Colon (tissue), 2 donors: ENCODE data around the gene SPATA17.
"Not testable (repeated sequence)": the region's sequence is repeated elsewhere in the genome, so short reads cannot be mapped to it uniquely, and the experiment has no call there.

Experiments used
- FAIRE-seq: peaks from 2 replicates; lab custom pipeline; 2012; peaks lifted over from hg19 to GRCh38; lab: Jason Lieb, UNC
- donor health status: control.
- donor health status: control.

SPATA17 gene

DNA sequence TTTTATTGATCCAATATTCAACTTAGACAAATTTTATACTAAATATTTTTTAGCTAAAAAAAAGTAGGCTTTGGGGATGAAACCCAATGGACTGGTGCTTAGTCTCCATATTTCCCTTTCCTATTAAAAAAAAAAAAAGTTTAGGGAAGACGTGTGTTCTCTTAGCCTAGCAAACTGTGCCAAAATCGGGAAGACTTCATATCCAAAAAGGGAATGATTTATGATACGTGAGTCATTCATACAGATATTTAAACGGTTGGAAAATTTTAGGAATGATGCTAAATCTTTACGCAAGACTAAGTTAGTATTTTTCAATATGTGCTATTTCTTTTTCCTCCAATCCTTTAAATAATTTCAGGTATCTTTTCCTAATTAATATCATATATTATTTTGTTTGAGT is 50.7 kb downstream of the SPATA17 start:
- no peak for FAIRE-seq

DNA sequence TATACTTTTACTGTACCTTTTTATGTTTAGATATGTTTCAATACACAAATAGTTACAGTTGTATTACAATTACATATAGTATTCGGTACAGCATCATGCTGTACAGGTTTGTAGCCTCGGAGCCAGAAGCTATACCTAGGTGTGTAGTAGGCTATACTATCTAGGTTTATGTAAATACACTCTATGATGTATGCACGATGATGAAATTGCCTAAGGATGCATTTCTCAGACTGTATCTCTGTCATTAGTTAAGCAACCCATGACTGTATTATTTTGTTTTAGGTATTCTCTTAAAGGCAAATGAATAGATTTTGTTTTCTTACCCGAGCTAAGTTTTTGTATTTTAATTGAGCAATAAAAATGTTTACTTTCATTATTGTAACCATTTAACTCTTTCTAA is 56.4 kb downstream of the SPATA17 start:
- FAIRE-seq: no peak

DNA sequence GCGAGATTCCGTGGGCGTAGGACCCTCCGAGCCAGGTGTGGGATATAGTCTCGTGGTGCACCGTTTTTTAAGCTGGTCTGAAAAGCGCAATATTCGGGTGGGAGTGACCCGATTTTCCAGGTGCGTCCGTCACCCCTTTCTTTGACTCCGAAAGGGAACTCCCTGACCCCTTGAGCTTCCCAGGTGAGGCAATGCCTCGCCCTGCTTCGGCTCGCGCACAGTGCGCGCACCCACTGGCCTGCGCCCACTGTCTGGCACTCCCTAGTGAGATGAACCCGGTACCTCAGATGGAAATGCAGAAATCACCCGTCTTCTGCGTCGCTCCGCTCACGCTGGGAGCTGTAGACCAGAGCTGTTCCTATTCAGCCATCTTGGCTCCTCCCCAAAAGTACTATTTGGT is 65.0 kb downstream of the SPATA17 start:
- FAIRE-seq: not testable (repeated sequence)

DNA sequence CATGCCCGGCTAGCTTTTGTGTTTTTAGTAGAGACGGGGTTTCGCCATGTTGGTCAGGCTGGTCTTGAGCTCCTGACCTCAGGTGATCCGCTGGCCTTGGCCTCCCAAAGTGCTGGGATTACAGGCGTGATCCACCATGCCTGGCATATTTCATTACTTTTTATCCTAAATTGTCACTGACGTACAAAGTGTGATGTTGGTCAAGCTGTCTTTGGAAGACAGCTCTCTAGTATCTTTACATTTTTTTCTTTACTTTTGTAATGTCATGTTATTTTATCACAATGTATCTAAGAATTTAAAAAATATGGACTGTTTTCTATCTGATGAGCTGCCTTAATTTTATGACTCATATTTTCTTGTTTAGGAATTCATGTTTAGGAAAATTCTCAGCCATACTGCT is 72.2 kb downstream of the SPATA17 start:
- no peak for FAIRE-seq

DNA sequence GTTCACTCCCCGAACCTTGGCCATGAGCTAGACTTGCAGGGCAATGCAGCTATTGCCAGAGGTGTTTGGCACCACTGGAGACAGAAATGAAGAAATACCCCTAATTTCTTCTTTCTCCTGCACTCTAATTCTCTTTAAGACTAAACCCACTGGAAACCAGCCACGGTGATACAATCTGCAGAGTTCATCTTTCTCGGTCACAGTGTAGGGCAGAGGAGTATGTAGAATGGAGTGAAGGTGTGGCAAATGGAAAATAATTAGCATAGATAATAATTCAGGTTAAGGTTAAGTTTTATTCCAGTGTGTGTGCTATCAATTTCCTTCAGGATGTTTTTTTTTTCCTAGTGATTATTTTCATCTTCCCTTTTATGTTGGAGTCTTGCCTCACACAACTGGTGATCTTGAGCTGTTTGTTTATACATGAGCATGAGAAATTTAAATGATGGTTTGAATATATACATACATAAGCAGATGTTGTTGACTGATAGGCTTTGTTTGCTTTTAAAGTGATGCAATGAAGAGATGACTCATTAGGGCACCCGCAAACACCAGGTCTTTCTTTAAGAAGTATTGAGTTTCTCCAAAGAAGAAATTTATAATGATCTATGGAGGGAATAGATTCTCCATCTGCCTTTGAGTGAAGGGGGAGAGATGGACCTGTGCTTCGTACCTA is 81.9 kb downstream of the SPATA17 start:
- no peak for FAIRE-seq

DNA sequence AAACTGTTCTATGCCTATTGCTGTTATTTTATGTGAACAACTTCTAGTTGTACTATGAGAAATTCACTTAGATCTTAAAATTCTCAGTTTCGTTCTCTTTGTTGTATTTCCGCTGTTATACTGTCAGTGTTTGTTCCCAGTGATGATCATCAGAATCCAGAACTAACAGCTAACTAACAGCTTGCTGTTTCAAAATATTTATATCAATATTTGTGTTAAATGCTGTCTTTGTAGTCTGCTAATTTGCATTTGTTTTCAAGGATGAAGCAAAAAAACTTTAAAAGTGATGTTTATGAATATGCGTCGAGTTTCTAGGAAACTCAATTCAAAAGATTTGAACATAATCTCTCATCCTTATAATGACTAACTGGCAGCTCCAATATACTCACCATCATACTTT is 84.5 kb downstream of the SPATA17 start:
- FAIRE-seq: no peak

DNA sequence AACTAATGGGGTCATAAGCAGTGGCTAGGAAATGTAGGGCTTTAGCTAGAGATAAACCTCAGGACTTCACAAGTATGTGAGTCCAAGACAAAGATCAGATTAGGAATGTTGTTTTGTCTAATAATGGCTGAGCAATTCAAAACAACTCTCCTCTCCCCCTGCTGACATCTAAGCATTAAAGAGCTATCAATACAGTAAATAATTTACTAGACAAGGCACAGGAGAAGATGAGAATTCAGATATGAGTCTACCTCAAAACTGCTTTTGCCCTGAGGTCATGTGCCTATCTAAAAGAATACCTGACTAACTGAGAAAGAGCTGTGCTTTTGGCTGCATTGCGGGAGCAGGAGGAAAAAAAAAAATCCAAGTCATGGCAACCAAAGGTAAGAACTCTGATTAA is 86.8 kb downstream of the SPATA17 start:
- no peak for FAIRE-seq

DNA sequence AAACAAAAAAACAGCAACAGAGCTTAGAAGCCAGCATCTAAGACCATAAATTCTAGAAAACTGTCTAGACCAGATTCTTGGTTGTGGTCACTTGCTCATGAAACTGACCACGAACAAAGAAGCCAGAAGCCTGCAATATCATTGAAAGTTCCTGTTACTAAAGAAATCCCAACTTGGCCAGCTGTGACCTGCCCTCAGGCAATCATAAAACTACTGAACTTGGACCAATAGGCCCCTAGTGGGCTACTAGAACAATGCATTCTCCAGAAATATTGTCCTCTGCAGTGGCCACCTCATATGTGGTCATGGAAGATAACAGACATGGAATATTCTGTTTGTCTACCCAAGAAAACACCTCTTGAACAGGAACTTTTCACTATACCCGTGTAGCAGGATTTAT is 87.7 kb downstream of the SPATA17 start:
- no peak for FAIRE-seq

DNA sequence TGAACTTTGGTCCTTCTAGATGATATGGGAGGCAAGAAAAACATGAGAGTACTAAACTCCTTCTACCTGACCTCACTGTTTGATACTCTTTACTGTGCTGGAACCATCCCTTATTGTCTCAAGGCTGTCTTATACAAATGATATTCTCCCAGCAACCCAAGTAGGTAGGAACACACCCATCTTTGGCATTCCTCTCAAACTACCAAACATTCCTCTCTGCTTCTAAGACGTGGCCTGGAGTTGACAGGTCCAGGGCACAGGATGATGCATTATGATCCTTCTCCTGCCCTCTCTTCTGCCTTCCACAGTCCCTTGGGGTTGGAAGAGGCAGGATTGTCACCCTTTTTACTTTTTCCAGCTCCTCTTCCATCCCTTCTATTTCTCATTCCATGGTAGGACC is 90.5 kb downstream of the SPATA17 start:
- FAIRE-seq: no peak

DNA sequence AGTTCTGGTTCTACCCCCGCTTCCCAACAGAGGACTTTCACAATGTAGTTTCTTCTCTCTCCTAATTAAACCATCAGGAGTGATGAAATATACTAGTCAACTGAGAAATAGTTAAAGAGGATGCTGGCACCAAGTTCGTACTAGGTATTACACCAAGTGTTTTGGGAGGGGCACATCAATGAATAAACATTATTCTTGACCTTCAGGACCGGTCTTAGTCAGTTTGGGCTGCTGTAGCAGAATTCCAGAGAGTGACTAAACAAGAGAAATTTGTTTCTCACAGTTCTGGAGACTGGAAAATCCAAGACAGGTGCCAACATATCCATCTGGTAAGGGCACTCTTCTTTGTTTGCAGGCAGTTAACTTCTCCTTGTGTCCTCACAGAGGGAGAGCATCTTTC is 103.8 kb downstream of the SPATA17 start:
- no peak for FAIRE-seq

DNA sequence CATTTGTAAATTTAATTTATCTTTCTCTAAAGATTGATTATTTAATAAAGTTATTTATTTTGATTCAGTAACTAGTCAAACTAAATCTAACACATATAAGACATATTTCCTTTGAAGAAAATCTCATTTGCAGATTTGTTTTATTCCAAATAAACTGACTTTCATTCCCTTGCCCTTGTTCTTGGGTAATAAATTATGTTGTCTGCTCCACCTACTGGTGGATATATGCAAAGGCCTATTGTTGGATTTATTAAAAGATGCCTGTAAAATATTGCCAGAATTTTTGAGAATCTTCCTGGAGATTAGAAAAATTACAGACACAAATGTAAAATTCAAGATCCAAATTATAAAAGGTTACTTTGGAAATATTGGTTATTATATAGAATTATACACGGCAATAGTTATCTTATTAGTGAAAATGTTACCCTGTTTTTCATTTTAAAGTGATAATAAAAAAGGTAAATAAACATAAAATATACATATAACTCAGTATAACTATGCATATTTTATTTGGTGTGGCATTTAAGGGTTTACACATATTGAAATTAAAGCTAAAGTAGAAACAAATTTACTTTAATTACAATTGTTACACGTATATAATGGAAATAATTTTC is 116.1 kb downstream of the SPATA17 start:
- FAIRE-seq: peak; percentile 21

DNA sequence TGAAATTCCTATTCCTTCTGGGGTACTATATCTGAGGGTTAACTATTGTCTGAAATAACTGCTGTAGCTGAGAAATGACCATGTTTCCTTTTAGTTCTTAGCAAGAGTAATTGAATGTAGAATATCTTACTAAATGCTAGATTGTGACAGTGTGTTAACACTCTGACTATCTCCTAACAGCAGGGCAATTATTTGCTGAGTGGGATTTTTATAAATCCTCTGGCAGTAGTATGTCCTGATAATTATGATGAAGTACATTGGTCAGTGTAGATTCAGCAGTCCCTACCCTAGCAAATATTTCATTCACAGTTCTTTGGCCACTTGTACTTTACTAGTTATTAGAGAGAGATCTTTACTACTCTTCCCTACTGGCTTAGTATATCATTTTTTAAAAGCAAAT is 138.6 kb downstream of the SPATA17 start:
- no peak for FAIRE-seq

DNA sequence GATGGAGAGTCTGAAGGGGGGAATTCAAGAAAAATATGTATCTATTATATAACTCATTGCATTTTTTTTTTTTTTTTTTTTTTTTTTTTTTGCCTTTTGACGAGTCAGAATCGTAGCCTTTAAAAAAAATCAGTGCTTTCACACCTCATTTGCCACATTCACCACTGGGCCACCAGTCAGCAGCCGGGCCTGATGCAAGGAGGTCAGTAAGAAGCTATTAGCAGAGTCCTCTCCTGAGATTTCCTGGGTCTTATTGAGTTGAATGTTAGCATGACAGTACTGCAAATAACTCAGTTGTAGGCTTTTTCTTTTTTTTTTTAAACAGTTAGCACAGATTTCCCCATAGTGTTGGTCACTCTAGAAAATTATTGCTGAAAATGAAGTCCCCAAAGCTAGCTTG is 139.8 kb downstream of the SPATA17 start:
- FAIRE-seq: no peak

DNA sequence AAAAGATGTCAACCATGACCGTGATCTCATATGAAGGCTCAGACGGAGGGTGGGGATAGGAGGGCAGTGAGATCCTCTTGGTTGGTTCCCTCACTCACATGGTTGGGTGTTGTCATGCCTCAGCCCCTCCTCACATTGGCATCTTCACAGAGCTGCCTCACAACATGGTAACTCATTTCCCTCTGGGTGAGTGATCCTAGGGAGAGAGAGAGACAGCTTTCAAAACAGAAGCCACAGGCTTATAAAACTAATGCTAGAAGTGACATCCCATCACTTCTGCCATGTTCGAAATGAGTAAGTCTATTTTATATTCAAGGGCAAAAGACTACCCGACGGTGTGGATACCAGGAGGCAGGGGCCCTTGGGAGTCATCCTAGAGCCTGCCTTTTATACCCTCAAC is 145.5 kb downstream of the SPATA17 start:
- FAIRE-seq: no peak

DNA sequence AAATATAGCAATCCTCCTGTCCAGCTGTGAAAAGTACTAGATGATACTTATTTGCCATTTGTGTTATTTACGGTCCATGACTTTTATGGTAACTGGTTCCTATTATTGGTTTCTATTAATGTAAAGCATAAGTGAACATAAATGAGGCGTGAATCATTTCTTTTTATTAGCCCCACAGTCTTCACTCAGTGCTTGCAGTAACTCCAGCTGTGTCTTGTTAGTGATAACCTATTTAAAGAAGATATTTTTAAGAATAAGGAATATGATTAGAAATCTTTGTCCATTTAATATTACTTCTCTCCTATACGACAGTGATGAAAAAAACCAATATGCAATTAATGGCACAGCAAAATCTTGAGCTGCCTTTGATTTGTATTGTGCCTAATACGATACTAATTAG is 149.9 kb downstream of the SPATA17 start:
- FAIRE-seq: no peak

DNA sequence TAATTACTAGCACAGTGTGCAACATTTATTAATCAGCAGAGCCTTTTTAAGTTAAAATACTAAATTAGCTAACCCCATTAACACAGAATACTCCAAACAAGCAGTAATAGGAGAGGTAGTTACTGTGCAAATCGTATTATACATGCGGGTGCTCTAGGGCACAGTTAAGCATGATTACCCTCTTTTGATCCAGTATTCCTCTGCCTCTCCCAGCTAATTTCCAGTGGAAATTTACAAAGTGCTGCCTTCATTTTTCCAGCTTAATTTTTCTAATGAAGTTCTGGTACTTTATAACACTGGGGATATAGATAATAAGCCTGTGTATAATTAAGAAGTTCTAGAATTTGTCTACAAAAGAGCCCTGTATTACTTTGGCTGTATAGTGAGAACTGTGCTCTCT is 159.9 kb downstream of the SPATA17 start:
- no peak for FAIRE-seq

DNA sequence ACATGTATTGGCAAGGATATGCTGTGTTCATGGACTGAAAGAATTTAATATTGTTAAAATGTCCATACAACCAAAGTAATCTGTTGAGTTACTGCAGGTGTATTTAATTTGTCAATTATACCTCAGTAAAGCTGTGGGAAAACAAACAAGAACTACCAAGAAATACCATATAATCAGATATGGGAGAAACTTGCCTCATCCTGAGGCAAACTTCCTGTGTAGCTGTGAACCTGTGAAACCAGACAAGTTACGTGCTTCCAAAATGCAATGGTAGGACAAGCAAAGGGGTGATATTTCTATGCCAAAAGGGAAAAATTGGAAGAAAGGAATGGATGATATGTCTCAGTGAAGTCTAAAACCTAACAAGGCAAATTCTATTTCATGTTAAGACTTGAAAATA is 174.6 kb downstream of the SPATA17 start:
- no peak for FAIRE-seq

DNA sequence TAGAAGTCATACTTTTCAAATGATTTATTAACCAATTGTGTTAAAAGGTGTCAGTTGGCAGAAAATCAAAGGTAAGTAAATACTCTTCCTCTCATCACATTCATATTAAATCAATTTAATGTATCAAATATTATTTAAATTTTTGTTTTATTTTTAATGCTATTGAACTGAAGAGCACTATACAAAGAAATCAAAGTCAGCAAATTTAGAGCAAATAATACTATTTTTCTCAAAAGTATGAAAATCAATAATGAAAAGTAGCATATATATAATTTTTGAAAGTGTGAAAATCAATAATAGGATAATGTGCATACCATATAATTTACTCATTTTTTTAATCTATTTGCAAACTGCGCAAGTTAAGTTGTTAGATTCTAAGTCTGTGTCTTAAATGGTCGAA is 181.0 kb downstream of the SPATA17 start:
- FAIRE-seq: no peak

DNA sequence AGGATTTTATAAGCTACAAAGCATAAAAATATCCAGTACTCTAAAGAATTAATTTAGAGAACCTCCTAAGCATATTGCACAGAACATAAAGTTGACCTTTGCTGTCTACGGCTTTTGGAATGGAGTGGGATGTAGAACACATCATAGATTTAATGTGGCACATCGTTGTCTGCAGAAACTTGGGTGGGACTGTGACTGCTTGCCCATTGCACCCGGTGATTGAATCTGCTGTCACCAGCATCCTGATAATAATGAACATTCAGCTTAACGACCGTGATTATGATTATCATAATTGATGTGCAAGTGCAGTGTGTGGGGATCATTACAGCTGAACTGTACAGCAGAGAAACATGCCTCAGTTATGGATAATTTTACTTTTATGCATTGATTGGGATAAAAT is 181.9 kb downstream of the SPATA17 start:
- FAIRE-seq: no peak

DNA sequence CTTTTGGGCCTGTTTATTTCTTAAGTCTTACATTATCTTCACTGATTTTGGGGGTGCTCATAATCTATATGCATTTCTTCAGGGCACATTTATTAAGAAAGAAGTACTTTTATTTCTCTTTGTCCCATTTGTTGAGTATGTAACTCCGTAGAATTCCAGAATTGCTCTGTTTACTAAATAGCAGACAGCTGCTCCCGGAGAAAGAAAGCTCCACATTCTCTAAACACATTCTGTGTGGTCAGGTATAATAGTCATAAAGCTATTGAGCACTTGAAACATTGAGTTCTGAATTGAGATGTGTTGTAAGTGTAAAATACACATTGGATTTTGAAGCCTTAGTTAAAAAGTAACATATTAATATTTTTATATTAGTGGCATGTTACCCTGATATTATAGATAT is 206.5 kb downstream of the SPATA17 start:
- FAIRE-seq: no peak

DNA sequence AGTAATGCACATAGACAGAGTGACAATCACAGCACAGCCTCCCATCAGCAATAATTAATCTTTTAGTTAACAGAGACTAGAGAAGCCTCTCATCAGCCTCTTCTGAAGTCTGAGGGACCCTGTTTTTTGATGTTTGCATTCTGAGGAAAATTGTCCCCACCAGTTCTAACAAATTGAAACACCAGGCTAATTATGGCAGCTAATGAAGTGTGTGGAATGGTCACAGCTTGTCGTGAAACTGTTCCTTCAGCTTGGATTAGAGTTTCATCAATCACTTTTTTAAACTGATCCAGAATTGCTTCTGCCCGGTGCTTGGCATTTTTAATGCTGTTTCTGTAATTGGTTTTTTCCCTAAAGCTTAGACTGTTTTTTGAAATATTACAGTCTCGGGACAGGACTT is 208.0 kb downstream of the SPATA17 start:
- no peak for FAIRE-seq

DNA sequence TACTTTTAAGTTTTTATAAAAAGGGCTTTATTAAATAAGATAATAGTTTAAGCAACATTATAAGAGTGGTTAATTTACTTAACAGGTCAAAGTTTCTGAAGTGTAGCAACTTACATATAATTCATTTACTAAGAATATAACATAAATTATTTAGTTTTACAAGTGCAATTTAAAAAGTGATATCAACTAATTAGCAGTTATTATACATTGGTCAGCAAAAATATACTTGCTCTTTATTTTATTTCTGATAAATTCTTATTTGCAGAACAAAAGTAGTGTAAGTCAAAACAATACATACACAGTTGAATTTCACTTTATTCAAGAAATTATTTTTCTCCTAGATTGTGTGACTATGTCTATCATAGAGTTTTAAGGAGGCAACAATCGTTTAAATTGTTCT is 215.6 kb downstream of the SPATA17 start:
- peak; percentile 36 for FAIRE-seq

DNA sequence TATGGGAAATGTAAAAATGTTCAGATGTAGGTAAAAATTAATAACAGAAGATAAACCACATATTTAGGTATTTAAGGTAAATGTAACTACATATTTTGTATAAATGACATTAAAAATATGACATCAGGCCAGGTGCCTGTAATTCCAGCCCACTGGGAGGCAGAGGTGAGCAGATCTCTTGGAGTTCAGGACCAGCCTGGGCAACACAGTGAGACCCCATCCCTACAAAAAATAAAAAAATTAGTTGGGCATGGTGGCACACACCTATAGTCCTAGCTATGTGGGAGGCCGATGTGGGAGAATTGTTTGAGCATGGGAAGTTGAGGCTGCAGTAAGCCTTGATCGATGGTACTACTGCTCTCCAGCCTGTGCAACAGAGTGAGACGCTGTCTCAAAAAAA is 216.5 kb downstream of the SPATA17 start:
- FAIRE-seq: no peak

DNA sequence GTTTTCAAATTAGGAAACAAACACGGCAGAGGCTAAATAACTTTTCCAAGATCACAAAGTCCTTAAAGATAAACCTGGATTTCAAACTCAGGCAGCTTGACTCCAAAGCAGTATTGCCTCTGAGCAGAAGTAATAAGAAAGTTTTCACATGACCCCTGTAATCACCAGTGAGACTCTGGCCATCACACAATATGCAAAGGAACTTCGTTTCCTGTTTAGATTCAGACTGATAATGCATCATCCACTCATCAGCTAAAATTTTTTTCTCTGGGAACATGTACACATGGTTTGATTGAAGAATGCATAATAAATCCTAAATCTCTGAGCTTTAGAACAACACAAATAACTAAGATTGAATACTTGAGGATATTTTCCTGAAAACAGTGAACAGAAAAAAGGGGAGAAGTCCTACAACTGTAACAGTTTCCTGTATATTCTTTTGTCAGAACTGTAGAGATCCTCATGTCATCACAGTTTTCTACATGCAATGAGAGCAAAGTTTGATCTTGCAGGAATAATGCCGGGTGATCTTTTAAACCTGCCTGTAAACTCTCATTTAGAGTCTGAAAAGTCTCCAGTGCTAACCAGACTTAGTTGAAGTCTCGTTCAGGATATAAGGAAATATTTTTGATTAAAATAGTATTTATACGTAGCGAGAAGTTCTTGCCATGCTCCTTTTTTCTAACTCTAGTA is 225.3 kb downstream of the SPATA17 start:
- FAIRE-seq: no peak
